Loucy (cell line): Measurements from ENCODE around the gene NNAT.

Experiments
- H2AFZ ChIP-seq: fragments of 200-600 bp; sonication (generic); 2 replicates; pipeline ENCODE4 v1.6.0; 2016; ENCODE audit warnings: antibody characterized with exemption, mild to moderate bottlenecking, low read length, moderate library complexity
- H3F3A ChIP-seq: fragments of 200-600 bp; 2 replicates; pipeline ENCODE4 v1.6.0; 2016; ENCODE audit warnings: antibody characterized with exemption, low read depth, mild to moderate bottlenecking
- H3K27me3 ChIP-seq: fragments of 200-600 bp; sonication (generic); 2 replicates; pipeline ENCODE4 v1.6.1; 2014; ENCODE audit warnings: low read length, mild to moderate bottlenecking; ENCODE audit not compliant: insufficient read depth, poor library complexity, severe bottlenecking
- H3K36me3 ChIP-seq: fragments of 200-600 bp; sonication (generic); 2 replicates; pipeline ENCODE4 v1.6.1; 2016; ENCODE audit warnings: low read length; ENCODE audit not compliant: insufficient read depth
- H3K4me1 ChIP-seq: fragments of 200-600 bp; sonication (generic); 2 replicates; pipeline ENCODE4 v1.5.1; 2014; ENCODE audit warnings: low read length, mild to moderate bottlenecking; ENCODE audit not compliant: insufficient read depth, poor library complexity, severe bottlenecking
- H3K4me2 ChIP-seq: fragments of 200-600 bp; sonication (generic); 2 replicates; pipeline ENCODE4 v1.6.0; 2014; ENCODE audit warnings: antibody characterized with exemption, low read length, low read depth, mild to moderate bottlenecking; ENCODE audit not compliant: poor library complexity, severe bottlenecking
- H3K4me3 ChIP-seq: fragments of 200-600 bp; sonication (generic); 2 replicates; pipeline ENCODE4 v1.5.1; 2014; ENCODE audit warnings: low read length, mild to moderate bottlenecking, mixed read lengths; ENCODE audit not compliant: poor library complexity, severe bottlenecking
- H3K79me2 ChIP-seq: fragments of 200-600 bp; sonication (generic); 2 replicates; pipeline ENCODE4 v1.6.1; 2014; ENCODE audit warnings: low read length; ENCODE audit not compliant: insufficient read depth
- H3K9ac ChIP-seq: fragments of 200-600 bp; sonication (generic); 2 replicates; pipeline ENCODE4 v1.6.0; 2014; ENCODE audit warnings: mild to moderate bottlenecking, low read depth, low read length, moderate library complexity; ENCODE audit not compliant: poor library complexity, severe bottlenecking
- H3K9me2 ChIP-seq: fragments of 200-600 bp; sonication (generic); replicated peaks from 2 replicates; pipeline ENCODE4 v1.6.1; 2016; ENCODE audit warnings: low read depth, low read length, mixed read lengths
- H3K9me3 ChIP-seq: fragments of 200-600 bp; sonication (generic); 2 replicates; pipeline ENCODE4 v1.6.1; 2014; ENCODE audit warnings: mild to moderate bottlenecking, antibody characterized with exemption, low read length, low read depth; ENCODE audit not compliant: insufficient read depth
- H4K20me1 ChIP-seq: fragments of 200-600 bp; sonication (generic); 2 replicates; pipeline ENCODE4 v1.6.0; 2014; ENCODE audit warnings: antibody characterized with exemption, low read length, mild to moderate bottlenecking; ENCODE audit not compliant: insufficient read depth, poor library complexity, severe bottlenecking
- CTCF ChIP-seq: fragments of 200-600 bp; sonication (generic); conservative IDR thresholded peaks from 2 replicates; pipeline ENCODE4 v1.5.1; 2014; ENCODE audit warnings: mild to moderate bottlenecking, antibody characterized with exemption, low read length
- EZH2phosphoT487 ChIP-seq: fragments of 200-600 bp; IDR thresholded peaks from 2 replicates; pipeline ENCODE4 v1.6.1; 2018; ENCODE audit warnings: antibody characterized with exemption, mild to moderate bottlenecking, moderate library complexity, borderline replicate concordance

NNAT gene

GRCh38 chr20:37477041-37477440 lies 44.0 kb upstream of the NNAT start:
- no peaks in the 10 kb centered on the region for H3K36me3 ChIP-seq
- H3K27me3 ChIP-seq, result no peaks in the 10 kb centered on the region
- H3K9ac ChIP-seq, result no peak overlapping the region
- H3K9me2 ChIP-seq, result no peaks in the 10 kb centered on the region
- H3K4me2 ChIP-seq, result no peak overlapping the region
- H2AFZ ChIP-seq, result no peak overlapping the region
- no peaks in the 10 kb centered on the region for H3K9me3 ChIP-seq
- TF ChIP-seq EZH2phosphoT487 (no peak), CTCF (no peak)
- no peaks in the 10 kb centered on the region for H3K79me2 ChIP-seq
- H3K4me3 ChIP-seq, result no peak overlapping the region
- H3F3A ChIP-seq, result no peaks in the 10 kb centered on the region
- no peaks in the 10 kb centered on the region for H3K4me1 ChIP-seq
- H4K20me1 ChIP-seq, result no peaks in the 10 kb centered on the region

DNA sequence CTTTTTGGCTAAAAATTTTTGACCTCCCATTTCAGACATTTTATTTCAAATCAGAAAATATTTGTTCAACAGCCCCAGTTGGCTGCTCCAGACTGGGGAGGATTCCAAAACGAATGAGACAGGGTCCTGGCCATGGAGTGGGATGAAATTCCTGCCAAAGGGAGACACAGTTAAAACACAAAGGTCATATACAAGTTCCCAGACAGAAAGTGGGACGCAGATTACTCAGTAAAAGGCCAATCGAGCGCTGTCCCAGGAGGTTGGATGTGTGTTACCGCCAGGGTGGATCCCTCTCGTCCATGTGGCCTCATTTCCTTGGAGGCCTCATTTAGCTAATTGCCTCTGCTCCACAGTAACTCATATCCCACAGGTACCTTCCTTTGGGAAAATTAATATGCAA lies 41.8 kb upstream of the NNAT start:
- Histone ChIP-seq H3K79me2 (no peaks in the 10 kb centered on the region), H3K27me3 (no peaks in the 10 kb centered on the region), H3K9ac (no peak overlapping the region), H3K9me3 (no peaks in the 10 kb centered on the region), H2AFZ (no peak overlapping the region), H3K4me3 (no peak overlapping the region), H3K4me2 (no peak overlapping the region), H4K20me1 (no peaks in the 10 kb centered on the region), H3F3A (no peaks in the 10 kb centered on the region), H3K9me2 (no peaks in the 10 kb centered on the region), H3K4me1 (no peaks in the 10 kb centered on the region), H3K36me3 (no peaks in the 10 kb centered on the region)
- no peak for TF ChIP-seq CTCF
- TF ChIP-seq EZH2phosphoT487, result no peak

DNA sequence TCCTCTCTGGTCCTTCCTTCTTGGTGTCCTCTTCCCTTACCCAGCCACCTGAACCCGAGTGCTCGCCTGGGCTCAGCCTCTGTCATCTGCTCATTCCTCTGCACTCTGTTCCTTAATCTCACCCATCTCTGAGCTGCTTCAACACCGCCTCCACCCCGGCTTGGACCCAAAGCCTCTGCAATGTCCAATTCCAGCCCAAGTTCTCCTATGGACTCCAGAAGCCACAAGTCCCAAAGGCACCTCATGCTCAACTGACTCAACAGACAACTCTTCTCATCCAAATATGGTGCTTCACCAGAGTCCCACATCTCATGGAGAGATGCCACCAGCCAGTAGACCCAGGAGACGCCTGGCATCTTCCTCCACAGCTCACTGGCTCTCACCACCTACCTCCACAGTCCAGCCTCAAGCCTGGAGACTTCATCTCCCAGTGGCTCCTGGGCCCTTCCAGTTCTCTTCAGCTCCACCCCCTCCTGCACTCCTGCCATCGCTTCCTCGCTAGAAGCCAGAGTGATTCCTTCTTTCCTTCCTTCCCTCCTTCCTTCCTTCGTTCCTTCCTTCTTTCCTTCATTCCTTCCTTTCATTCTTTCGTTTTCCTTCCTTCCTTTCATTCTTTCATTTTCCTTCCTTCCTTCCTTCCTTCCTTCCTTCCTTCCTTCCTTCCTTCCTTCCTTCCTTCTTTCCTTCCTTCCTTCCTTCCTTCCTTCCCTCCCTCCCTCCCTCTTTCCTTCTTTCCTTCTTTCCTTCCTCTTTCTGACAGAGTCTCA lies 40.9 kb upstream of the NNAT start:
- no peaks in the 10 kb centered on the region for H3K79me2 ChIP-seq
- no peak for TF ChIP-seq CTCF
- TF ChIP-seq EZH2phosphoT487, result no peak
- H3K4me3 ChIP-seq, result no peak overlapping the region
- no peaks in the 10 kb centered on the region for H3K9me2 ChIP-seq
- no peak overlapping the region for H3K9ac ChIP-seq
- no peak overlapping the region for H2AFZ ChIP-seq
- no peaks in the 10 kb centered on the region for H3F3A ChIP-seq
- no peaks in the 10 kb centered on the region for H3K4me1 ChIP-seq
- H3K9me3 ChIP-seq, result no peaks in the 10 kb centered on the region
- H3K36me3 ChIP-seq, result no peaks in the 10 kb centered on the region
- H3K4me2 ChIP-seq, result no peak overlapping the region
- no peaks in the 10 kb centered on the region for H3K27me3 ChIP-seq
- no peaks in the 10 kb centered on the region for H4K20me1 ChIP-seq
